ENCODE results near the gene NTSR2. TPM values are rescaled to one million over a fixed set of nuclear protein-coding genes. Genes with fewer than 3 reads are reported as not detected.

The NTSR2 gene
- total RNA-seq = not detected in 2 replicates

GRCh38 chr2:11669454-11670291 lies at the start of gene NTSR2:
Gene NTSR2 (minus strand): TSS chr2:11670195. CDS start chr2:11670129, 66 bp downstream.

Other genes starting within 250 kb of the NTSR2 start
- gene E2F6, start 204.0 kb downstream of the NTSR2 start, total RNA-seq = 13.9 and 15.0 TPM in 2 replicates
- gene GREB1, start 136.2 kb downstream of the NTSR2 start, total RNA-seq = 0.13 TPM in 1 of 2 replicates, not detected in the other
- gene LPIN1, start 76.4 kb upstream of the NTSR2 start, total RNA-seq = 62.8 and 101 TPM in 2 replicates